Right atrium auricular region (tissue), 2 donors: Measurements from ENCODE around the gene SVIL. TPM values are rescaled to one million over a fixed set of nuclear protein-coding genes. Genes with fewer than 3 reads are reported as not detected.
"Not testable (repeated sequence)": the region's sequence is repeated elsewhere in the genome, so short reads cannot be mapped to it uniquely, and the experiment has no call there.

Experiments
- DNase-seq: peaks from one replicate; pipeline ENCODE4 v3.0.0-alpha.2; 2019; ENCODE audit warnings: low spot score
- H3K27ac ChIP-seq, 2 donors: fragments of 200-600 bp; sonication (generic); 1 replicate in 1 of 2; 2 replicates in 1 of 2; pipeline ENCODE4 v1.5.1; 2016 to 2019
- H3K27me3 ChIP-seq, 2 donors: fragments of 200-600 bp; sonication (generic); one replicate each; pipeline versions ENCODE4 v1.5.1 to v1.6.0; 2017 to 2019
- H3K36me3 ChIP-seq: fragments of 200-600 bp; sonication (generic); one replicate; pipeline ENCODE4 v1.5.1; 2016
- H3K4me1 ChIP-seq, 2 donors: fragments of 200-600 bp; sonication (generic); one replicate each; pipeline versions ENCODE4 v1.5.1 to v1.6.0; 2017 to 2019
- H3K4me3 ChIP-seq, 2 donors: fragments of 200-600 bp; sonication (generic); 1 replicate in 1 of 2; 2 replicates in 1 of 2; pipeline ENCODE4 v1.5.1; 2017 to 2019; ENCODE audit warnings: mild to moderate bottlenecking in 1 of 2, moderate library complexity in 1 of 2
- H3K9me3 ChIP-seq, 2 donors: fragments of 200-600 bp; sonication (generic); one replicate each; pipeline ENCODE4 v1.5.1; 2019
- CTCF ChIP-seq, 2 donors: fragments of 200-600 bp; sonication (generic); IDR thresholded peaks; one replicate each; pipeline ENCODE4 v1.5.1; 2019; ENCODE audit warnings: antibody characterized with exemption in 2 of 2
- total RNA-seq, 2 donors: library from RNA; depleted of rRNA; stranded (reverse); fragments of >200 nt; gene quantifications; one replicate each; pipeline ENCODE4 v1.1.0, GENCODE V29; 2016

Gene SVIL
- total RNA-seq, 2 donors from 2014 or later, result 260 to 340 TPM

- TF ChIP-seq CTCF (IDR thresholded peaks at IDR 0.05), result no peak
- H3K4me1 ChIP-seq, result no peaks in the 10 kb centered on the region
- H3K4me3 ChIP-seq, result no peak overlapping the region
- H3K9me3 ChIP-seq, result no peaks in the 10 kb centered on the region
- peak; percentile 42 for DNase-seq
- no peaks in the 10 kb centered on the region for H3K27me3 ChIP-seq
- H3K27ac ChIP-seq, result no peak overlapping the region
- peaks cover 90% of the 10 kb centered on the region for H3K36me3 ChIP-seq
These were observed 142.0 kb downstream of the SVIL start for GRCh38 chr10:29492774-29493173.

- Histone ChIP-seq H3K27ac (no peak overlapping the region), H3K9me3 (no peaks in the 10 kb centered on the region), H3K4me1 (no peaks in the 10 kb centered on the region), H3K36me3 (peaks cover 90% of the 10 kb centered on the region), H3K27me3 (no peaks in the 10 kb centered on the region), H3K4me3 (no peak overlapping the region)
- no peak for DNase-seq
- no peak for TF ChIP-seq CTCF (IDR thresholded peaks at IDR 0.05)
These were observed 142.9 kb downstream of the SVIL start for GRCh38 chr10:29491918-29492317.

DNA sequence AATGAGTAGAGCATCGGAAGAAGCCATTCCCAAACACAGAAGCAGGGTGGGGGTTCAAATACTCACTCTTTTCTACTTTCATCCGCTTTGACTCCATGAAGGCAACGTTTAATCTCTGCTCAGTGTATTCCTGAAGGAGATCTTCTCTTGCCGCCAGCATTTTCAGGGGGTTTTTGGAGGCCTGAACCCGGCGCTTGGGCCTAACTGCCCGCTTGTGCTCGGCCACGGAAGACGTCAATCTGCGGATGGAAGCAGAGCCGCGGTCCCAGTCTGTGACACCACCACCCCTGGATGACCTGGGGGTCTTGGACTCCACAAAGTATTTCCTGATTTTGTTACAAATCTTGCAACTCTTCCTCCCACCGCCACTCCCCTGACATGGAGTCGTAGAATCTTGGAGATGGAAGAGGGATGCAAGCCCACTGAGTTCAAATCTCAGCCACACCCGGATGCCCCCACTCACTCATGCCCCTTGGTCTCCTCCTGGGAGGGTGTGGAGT lies 143.9 kb downstream of the SVIL start:
- not testable (repeated sequence) for H3K4me3 ChIP-seq, H3K9me3 ChIP-seq, H3K4me1 ChIP-seq, H3K27ac ChIP-seq, H3K27me3 ChIP-seq
- H3K36me3 ChIP-seq, result peaks cover 98% of the 10 kb centered on the region
- DNase-seq, result peak; percentile 53

GRCh38 chr10:29488471-29488870 lies 146.3 kb downstream of the SVIL start:
- peaks cover 96% of the 10 kb centered on the region for H3K36me3 ChIP-seq
- H3K4me3 ChIP-seq, H3K9me3 ChIP-seq, H3K4me1 ChIP-seq, H3K27me3 ChIP-seq, H3K27ac ChIP-seq: not testable (repeated sequence)
- peak; percentile 28 for DNase-seq

GRCh38 chr10:29487884-29488266 lies 146.9 kb downstream of the SVIL start:
- not testable (repeated sequence) for H3K4me3 ChIP-seq, H3K27ac ChIP-seq, H3K9me3 ChIP-seq, H3K27me3 ChIP-seq
- peak in 1 of 2 donors; percentile 18 for TF ChIP-seq CTCF (IDR thresholded peaks at IDR 0.05)
- Histone ChIP-seq H3K36me3 (peaks cover 96% of the 10 kb centered on the region), H3K4me1 (peaks cover 0 to 11% of the 10 kb centered on the region in 2 donors)
- DNase-seq, result peak; percentile 53

- Histone ChIP-seq H3K4me1 (peaks cover 0 to 17% of the 10 kb centered on the region in 2 donors), H3K36me3 (peaks cover 90% of the 10 kb centered on the region)
- H3K27ac ChIP-seq, H3K4me3 ChIP-seq, H3K27me3 ChIP-seq, H3K9me3 ChIP-seq: not testable (repeated sequence)
- DNase-seq, result peak; percentile 36
These were observed 147.5 kb downstream of the SVIL start for GRCh38 chr10:29487032-29487883.

DNA sequence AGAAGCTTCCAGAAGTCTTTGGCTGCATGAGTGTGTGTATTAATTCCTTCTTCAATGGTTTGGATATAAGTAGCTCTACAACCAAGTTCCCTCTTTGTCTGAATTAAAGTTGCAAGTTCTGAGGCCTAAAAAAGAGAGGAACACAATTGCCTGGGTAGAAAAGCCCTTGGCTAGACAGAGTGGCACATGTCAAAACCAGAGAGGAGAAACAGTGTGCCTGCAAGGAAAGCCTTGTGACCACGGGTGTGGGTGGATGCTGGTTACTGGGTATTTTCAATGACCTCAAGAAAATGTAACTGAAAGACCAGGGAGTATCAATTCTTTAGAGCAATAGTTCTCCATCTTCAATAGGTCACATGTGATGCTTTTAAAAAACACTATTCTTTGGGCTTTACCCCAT lies 148.3 kb downstream of the SVIL start:
- H3K4me3 ChIP-seq, result no peak overlapping the region
- no peak overlapping the region for H3K27ac ChIP-seq
- H3K9me3 ChIP-seq, result no peaks in the 10 kb centered on the region
- no peak for DNase-seq
- no peaks in the 10 kb centered on the region for H3K27me3 ChIP-seq
- H3K4me1 ChIP-seq, result peaks cover 0 to 20% of the 10 kb centered on the region in 2 donors
- no peak for TF ChIP-seq CTCF (IDR thresholded peaks at IDR 0.05)
- peaks cover 82% of the 10 kb centered on the region for H3K36me3 ChIP-seq

- H3K27ac ChIP-seq, H3K4me3 ChIP-seq, H3K27me3 ChIP-seq, DNase-seq, H3K9me3 ChIP-seq: not testable (repeated sequence)
- Histone ChIP-seq H3K36me3 (peaks cover 76% of the 10 kb centered on the region), H3K4me1 (peaks cover 0 to 20% of the 10 kb centered on the region in 2 donors)
These were observed 150.1 kb downstream of the SVIL start for GRCh38 chr10:29484677-29485076.
